NB4 (cell line): Measurements from ENCODE around the gene MRS2.

Source experiments
- POLR2A ChIP-seq: IDR thresholded peaks from 2 replicates; pipeline ENCODE4 v1.6.1; 2011; ENCODE audit warnings: mild to moderate bottlenecking; ENCODE audit not compliant: insufficient read length; ENCODE audit errors: extremely low read depth
- TF ChIP-seq, protein P1 (sequence below): IDR thresholded peaks from one replicate; pipeline ENCODE4 v1.5.1; 2012; ENCODE audit warnings: low read depth, low read length

DNA sequence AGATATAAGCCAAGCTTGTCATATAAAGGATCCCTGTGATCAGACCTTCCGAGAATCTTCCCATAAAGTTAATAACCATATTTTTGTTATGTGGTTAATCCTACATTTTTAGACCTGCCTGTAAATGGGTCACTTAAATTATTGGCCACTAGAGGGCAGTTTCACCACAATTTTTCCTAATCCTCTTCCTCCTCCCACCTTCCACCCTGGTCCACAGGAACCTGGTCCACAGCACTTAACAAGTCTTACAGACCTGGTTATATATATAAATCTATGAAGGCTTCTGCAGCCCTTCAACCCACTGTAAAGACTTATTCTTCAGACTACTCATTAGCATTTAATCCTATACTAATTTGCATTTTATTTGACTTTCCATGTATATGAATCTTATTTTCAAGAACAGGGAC lies 28.3 kb downstream of the MRS2 start:
- TF ChIP-seq, protein P1, sequence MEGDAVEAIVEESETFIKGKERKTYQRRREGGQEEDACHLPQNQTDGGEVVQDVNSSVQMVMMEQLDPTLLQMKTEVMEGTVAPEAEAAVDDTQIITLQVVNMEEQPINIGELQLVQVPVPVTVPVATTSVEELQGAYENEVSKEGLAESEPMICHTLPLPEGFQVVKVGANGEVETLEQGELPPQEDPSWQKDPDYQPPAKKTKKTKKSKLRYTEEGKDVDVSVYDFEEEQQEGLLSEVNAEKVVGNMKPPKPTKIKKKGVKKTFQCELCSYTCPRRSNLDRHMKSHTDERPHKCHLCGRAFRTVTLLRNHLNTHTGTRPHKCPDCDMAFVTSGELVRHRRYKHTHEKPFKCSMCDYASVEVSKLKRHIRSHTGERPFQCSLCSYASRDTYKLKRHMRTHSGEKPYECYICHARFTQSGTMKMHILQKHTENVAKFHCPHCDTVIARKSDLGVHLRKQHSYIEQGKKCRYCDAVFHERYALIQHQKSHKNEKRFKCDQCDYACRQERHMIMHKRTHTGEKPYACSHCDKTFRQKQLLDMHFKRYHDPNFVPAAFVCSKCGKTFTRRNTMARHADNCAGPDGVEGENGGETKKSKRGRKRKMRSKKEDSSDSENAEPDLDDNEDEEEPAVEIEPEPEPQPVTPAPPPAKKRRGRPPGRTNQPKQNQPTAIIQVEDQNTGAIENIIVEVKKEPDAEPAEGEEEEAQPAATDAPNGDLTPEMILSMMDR: peak; percentile 55
- TF ChIP-seq POLR2A: no peak
